ENCODE data around the gene VPS4A. TPM values are rescaled to one million over a fixed set of nuclear protein-coding genes. Genes with fewer than 3 reads are reported as not detected.

The VPS4A gene
- total and polyA plus RNA-seq, 7 experiments from 2014 or later, result 29.7 to 53.7 (median 44.4) TPM

- no peaks in the 10 kb centered on the region for H3K9me3 ChIP-seq (ENCODE audit: control insufficient read depth in 2 of 3, low read length in 3 of 3)
- intact Hi-C loops (cut with micrococcal nuclease), result no loop called here
- no peak overlapping the region for H3K4me3 Mint-ChIP-seq
- peaks cover 27 to 95% (median 43%) of the 10 kb centered on the region in 3 experiments for H3K36me3 ChIP-seq (ENCODE audit: control insufficient read depth in 2 of 3, insufficient read depth in 3 of 3, low read length in 3 of 3)
- H3K4me3 ChIP-seq (ENCODE audit: low read length), result no peak overlapping the region
- no peaks in the 10 kb centered on the region for H3K27me3 Mint-ChIP-seq
- peaks cover 0 to 19% (median 10%) of the 10 kb centered on the region in 7 donors for H3K4me1 Mint-ChIP-seq
- no peaks in the 10 kb centered on the region for H3K4me1 ChIP-seq (ENCODE audit: control insufficient read depth in 2 of 2, insufficient read depth in 2 of 2, low read length in 2 of 2)
- H3K36me3 Mint-ChIP-seq, result peaks cover 6 to 31% (median 13%) of the 10 kb centered on the region in 5 donors
- POLR2A ChIA-PET, result interaction anchor here (1.3 kb wide), 1 partner anchor 10 kb away, joined by 5 read pairs; no protein-coding TSS in a partner anchor
- DNase-seq (no peak), ATAC-seq (no peak)
- H3K27ac ChIP-seq (ENCODE audit: low read depth, low read length), result no peak overlapping the region
- no peaks in the 10 kb centered on the region for H3K27me3 ChIP-seq (ENCODE audit: control insufficient read depth in 2 of 2, insufficient read depth in 2 of 2, low read length in 2 of 2)
- CTCF ChIA-PET, result no interaction called here
- no peaks in the 10 kb centered on the region for H3K9me3 Mint-ChIP-seq
- peak overlapping the region in 2 of 9 donors; percentile 71 to 77 for H3K27ac Mint-ChIP-seq
Measured at GRCh38 chr16:69319381-69319780, 8.2 kb downstream of the VPS4A start.

- H3K4me3 Mint-ChIP-seq, result no peak overlapping the region
- Histone ChIP-seq H3K4me3 (ENCODE audit: low read length) (no peak overlapping the region), H3K27me3 (ENCODE audit: control insufficient read depth in 2 of 2, insufficient read depth in 2 of 2, low read length in 2 of 2) (no peaks in the 10 kb centered on the region), H3K4me1 (ENCODE audit: control insufficient read depth in 2 of 2, insufficient read depth in 2 of 2, low read length in 2 of 2) (no peaks in the 10 kb centered on the region), H3K9me3 (ENCODE audit: control insufficient read depth in 2 of 3, low read length in 3 of 3) (no peaks in the 10 kb centered on the region), H3K27ac (ENCODE audit: low read depth, low read length) (no peak overlapping the region), H3K36me3 (ENCODE audit: control insufficient read depth in 2 of 3, insufficient read depth in 3 of 3, low read length in 3 of 3) (peaks cover 27 to 96% (median 43%) of the 10 kb centered on the region in 3 experiments)
- no peaks in the 10 kb centered on the region for H3K9me3 Mint-ChIP-seq
- peak overlapping the region in 2 of 9 donors; percentile 14 to 71 for H3K27ac Mint-ChIP-seq
- intact Hi-C loops (cut with micrococcal nuclease), result no loop called here
- peaks cover 6 to 37% (median 13%) of the 10 kb centered on the region in 5 donors for H3K36me3 Mint-ChIP-seq
- no peak for DNase-seq
- no peaks in the 10 kb centered on the region for H3K27me3 Mint-ChIP-seq
- ChIA-PET CTCF (no interaction called here), POLR2A (no interaction called here)
- peaks cover 5 to 21% (median 10%) of the 10 kb centered on the region in 7 donors for H3K4me1 Mint-ChIP-seq
- no peak for ATAC-seq
Measured at GRCh38 chr16:69319826-69320739, 8.9 kb downstream of the VPS4A start.

- Mint-ChIP-seq H3K36me3 (peaks cover 6 to 39% (median 13%) of the 10 kb centered on the region in 5 donors), H3K27ac (peak overlapping the region in 2 of 9 donors; percentile 43 to 56), H3K4me3 (no peak overlapping the region), H3K27me3 (no peaks in the 10 kb centered on the region), H3K4me1 (peaks cover 5 to 24% (median 13%) of the 10 kb centered on the region in 7 donors), H3K9me3 (no peaks in the 10 kb centered on the region)
- Histone ChIP-seq H3K9me3 (ENCODE audit: control insufficient read depth in 2 of 3, low read length in 3 of 3) (no peaks in the 10 kb centered on the region), H3K4me1 (ENCODE audit: control insufficient read depth in 2 of 2, insufficient read depth in 2 of 2, low read length in 2 of 2) (no peaks in the 10 kb centered on the region), H3K4me3 (ENCODE audit: low read length) (no peak overlapping the region), H3K27me3 (ENCODE audit: control insufficient read depth in 2 of 2, insufficient read depth in 2 of 2, low read length in 2 of 2) (no peaks in the 10 kb centered on the region), H3K27ac (ENCODE audit: low read depth, low read length) (no peak overlapping the region), H3K36me3 (ENCODE audit: control insufficient read depth in 2 of 3, insufficient read depth in 3 of 3, low read length in 3 of 3) (peaks cover 27 to 94% (median 37%) of the 10 kb centered on the region in 3 experiments)
- POLR2A ChIA-PET, result no interaction called here
- CTCF ChIA-PET, result no interaction called here
- no peak for ATAC-seq
- intact Hi-C loops (cut with micrococcal nuclease), result no loop called here
- DNase-seq, result no peak
Measured at GRCh38 chr16:69320740-69321073, 9.6 kb downstream of the VPS4A start.

GRCh38 chr16:69321080-69321479, 9.9 kb downstream of the VPS4A start:
- POLR2A ChIA-PET, result no interaction called here
- Mint-ChIP-seq H3K27ac (peak overlapping the region in 2 of 9 donors; percentile 43 to 56), H3K4me3 (no peak overlapping the region), H3K27me3 (no peaks in the 10 kb centered on the region), H3K36me3 (peaks cover 6 to 37% (median 17%) of the 10 kb centered on the region in 5 donors), H3K9me3 (no peaks in the 10 kb centered on the region), H3K4me1 (peaks cover 8 to 27% (median 17%) of the 10 kb centered on the region in 7 donors)
- no peak overlapping the region for H3K27ac ChIP-seq (ENCODE audit: low read depth, low read length)
- no peaks in the 10 kb centered on the region for H3K9me3 ChIP-seq (ENCODE audit: control insufficient read depth in 2 of 3, low read length in 3 of 3)
- no peaks in the 10 kb centered on the region for H3K27me3 ChIP-seq (ENCODE audit: control insufficient read depth in 2 of 2, insufficient read depth in 2 of 2, low read length in 2 of 2)
- no peak for ATAC-seq
- H3K36me3 ChIP-seq (ENCODE audit: control insufficient read depth in 2 of 3, insufficient read depth in 3 of 3, low read length in 3 of 3), result peaks cover 27 to 92% (median 33%) of the 10 kb centered on the region in 3 experiments
- H3K4me3 ChIP-seq (ENCODE audit: low read length), result no peak overlapping the region
- intact Hi-C loops (cut with micrococcal nuclease), result no loop called here
- DNase-seq, result no peak
- CTCF ChIA-PET, result no interaction called here
- no peaks in the 10 kb centered on the region for H3K4me1 ChIP-seq (ENCODE audit: control insufficient read depth in 2 of 2, insufficient read depth in 2 of 2, low read length in 2 of 2)

GRCh38 chr16:69322343-69322742, 11.2 kb downstream of the VPS4A start:
- H3K4me3 Mint-ChIP-seq, result no peak overlapping the region
- POLR2A ChIA-PET, result no interaction called here
- no peaks in the 10 kb centered on the region for H3K9me3 Mint-ChIP-seq
- intact Hi-C loops (cut with micrococcal nuclease), result no loop called here
- Histone ChIP-seq H3K4me1 (ENCODE audit: control insufficient read depth in 2 of 2, insufficient read depth in 2 of 2, low read length in 2 of 2) (peaks cover 0 to 9% of the 10 kb centered on the region in 2 donors), H3K27me3 (ENCODE audit: control insufficient read depth in 2 of 2, insufficient read depth in 2 of 2, low read length in 2 of 2) (no peaks in the 10 kb centered on the region), H3K36me3 (ENCODE audit: control insufficient read depth in 2 of 3, insufficient read depth in 3 of 3, low read length in 3 of 3) (peaks cover 21 to 91% (median 27%) of the 10 kb centered on the region in 3 experiments), H3K4me3 (ENCODE audit: low read length) (no peak overlapping the region), H3K9me3 (ENCODE audit: control insufficient read depth in 2 of 3, low read length in 3 of 3) (no peaks in the 10 kb centered on the region), H3K27ac (ENCODE audit: low read depth, low read length) (no peak overlapping the region)
- H3K4me1 Mint-ChIP-seq, result peaks cover 19 to 38% (median 30%) of the 10 kb centered on the region in 7 donors
- no peaks in the 10 kb centered on the region for H3K27me3 Mint-ChIP-seq
- H3K27ac Mint-ChIP-seq, result peak overlapping the region in 3 of 9 donors; percentile 28 to 65 (median 47)
- H3K36me3 Mint-ChIP-seq, result peaks cover 6 to 31% (median 18%) of the 10 kb centered on the region in 5 donors
- ATAC-seq (no peak), DNase-seq (no peak)
- CTCF ChIA-PET, result no interaction called here

- no peaks in the 10 kb centered on the region for H3K27me3 Mint-ChIP-seq
- Histone ChIP-seq H3K9me3 (ENCODE audit: control insufficient read depth in 2 of 3, low read length in 3 of 3) (no peaks in the 10 kb centered on the region), H3K4me3 (ENCODE audit: low read length) (no peak overlapping the region), H3K4me1 (ENCODE audit: control insufficient read depth in 2 of 2, insufficient read depth in 2 of 2, low read length in 2 of 2) (peaks cover 2 to 16% of the 10 kb centered on the region in 2 donors), H3K27me3 (ENCODE audit: control insufficient read depth in 2 of 2, insufficient read depth in 2 of 2, low read length in 2 of 2) (no peaks in the 10 kb centered on the region), H3K27ac (ENCODE audit: low read depth, low read length) (no peak overlapping the region), H3K36me3 (ENCODE audit: control insufficient read depth in 2 of 3, insufficient read depth in 3 of 3, low read length in 3 of 3) (peaks cover 21 to 90% (median 27%) of the 10 kb centered on the region in 3 experiments)
- peaks cover 20 to 45% (median 37%) of the 10 kb centered on the region in 7 donors for H3K4me1 Mint-ChIP-seq
- ATAC-seq (no peak), DNase-seq (no peak)
- H3K36me3 Mint-ChIP-seq, result peaks cover 6 to 31% (median 18%) of the 10 kb centered on the region in 5 donors
- POLR2A ChIA-PET, result interaction anchor here (0.8 kb wide), 1 partner anchor 13 kb away, joined by 3 read pairs; no protein-coding TSS in a partner anchor
- CTCF ChIA-PET, result no interaction called here
- intact Hi-C loops (cut with micrococcal nuclease), result loop anchor here in 1 of 2 donors (1.0 kb wide), 1 partner anchor 12 kb away; the partner anchor contains the start of gene VPS4A
- H3K9me3 Mint-ChIP-seq, result no peaks in the 10 kb centered on the region
- H3K4me3 Mint-ChIP-seq, result no peak overlapping the region
- no peak overlapping the region for H3K27ac Mint-ChIP-seq
Measured at GRCh38 chr16:69323415-69323814, 12.3 kb downstream of the VPS4A start.
